ENCODE data around the gene CLCN1. TPM values are rescaled to one million over a fixed set of nuclear protein-coding genes. Genes with fewer than 3 reads are reported as not detected.
A peak's percentile ranks its signal among the peaks of the same experiment; 100 is the strongest.

The CLCN1 gene
- polyA plus RNA-seq, 2 of the 4 experiments (the other 2 are of a cell fraction) = 0.08 TPM; not detected in 1

GRCh38 chr7:143285806-143286521, 29.9 kb upstream of the CLCN1 start (continued):
- TF ChIP-seq BCL3 (IDR thresholded peaks at IDR 0.05) (no peak), HOXB13 (CRISPR knock-in tag; IDR thresholded peaks at IDR 0.05; ENCODE audit: low read depth) (no peak)

- TF ChIP-seq HOXB13 (CRISPR knock-in tag; IDR thresholded peaks at IDR 0.05; ENCODE audit: low read depth) = no peak
- TF ChIP-seq EHF (CRISPR knock-in tag; IDR thresholded peaks at IDR 0.05) = no peak
- no peak for TF ChIP-seq HMGXB4 (CRISPR knock-in tag; IDR thresholded peaks at IDR 0.05; ENCODE audit: borderline replicate concordance)
- no peak for TF ChIP-seq ZC3H11A (IDR thresholded peaks at IDR 0.05)
- no peak for TF ChIP-seq JUN (IDR thresholded peaks at IDR 0.05)
- TF ChIP-seq KDM5A (IDR thresholded peaks at IDR 0.05) = no peak
- no peak for TF ChIP-seq USF2 (IDR thresholded peaks at IDR 0.05)
- no peak for TF ChIP-seq JUNB (IDR thresholded peaks at IDR 0.05)
- no peak for TF ChIP-seq POLR2AphosphoS2 (conservative IDR thresholded peaks at IDR 0.05; ENCODE audit: low read length)
- TF ChIP-seq NR3C1 (IDR thresholded peaks at IDR 0.05) = no peak
- no peak for TF ChIP-seq REST (IDR thresholded peaks at IDR 0.05)
- no peak for TF ChIP-seq EHMT2 (IDR thresholded peaks at IDR 0.05; ENCODE audit: low read depth)
- TF ChIP-seq NFE2L2 (conservative IDR thresholded peaks at IDR 0.05; ENCODE audit: low read length) = no peak
- TF ChIP-seq ATOH8 (CRISPR knock-in tag; IDR thresholded peaks at IDR 0.05; ENCODE audit: low read depth) = no peak
- TF ChIP-seq GATA3 (IDR thresholded peaks at IDR 0.05; ENCODE audit: borderline replicate concordance) = no peak
- no peak for TF ChIP-seq FOSL2 (IDR thresholded peaks at IDR 0.05)
- TF ChIP-seq FOSL2 (CRISPR knock-in tag; IDR thresholded peaks at IDR 0.05) = no peak
- no peak for TF ChIP-seq RNF2 (IDR thresholded peaks at IDR 0.05; ENCODE audit: borderline replicate concordance, low read depth)
- TF ChIP-seq EP300 (IDR thresholded peaks at IDR 0.05) = no peak
- no peak for TF ChIP-seq ZNF302 (CRISPR knock-in tag; IDR thresholded peaks at IDR 0.05)
- Histone ChIP-seq H3K27ac (peak overlapping the region in 1 of 2 experiments; percentile 73; a peak in 1 of 6 replicates), H3K9me3 (no peaks in the 10 kb centered on the region), H3K4me3 (no peak overlapping the region), H3K4me1 (peaks cover 34% of the 10 kb centered on the region), H3K4me2 (no peak overlapping the region)
- ChIA-PET POLR2A (interaction anchor here (1.4 kb wide), 1 partner anchor 94 kb away, joined by 5 read pairs; no protein-coding TSS in a partner anchor), CTCF (interaction anchor here (0.7 to 2.3 kb wide), 8 partner anchors 12 to 93 kb away, joined by 3 to 8 read pairs (median 4); no protein-coding TSS in a partner anchor)
- FAIRE-seq (no peak), DNase-seq (ENCODE audit: low read depth in 1 of 2, low spot score in 1 of 2) (no peak), ATAC-seq (no peak)
- 95% methylated on average over 6 of the region's 6 CpGs for WGBS (ENCODE audit: missing lambda C conversion rate)
Observed at GRCh38 chr7:143286522-143286890, 29.4 kb upstream of the CLCN1 start.
